HG03575 (cell line): Measurements from ENCODE around the gene ABCC1.

ENCODE experiments used
- ATAC-seq: cut with Tn5 transposase; IDR thresholded peaks from one replicate; pipeline ENCODE4 v1.9.1; 2021; ENCODE audit not compliant: unreplicated experiment, insufficient number of reproducible peaks, low FRiP score; ENCODE audit errors: extremely low read depth

ABCC1 gene

DNA sequence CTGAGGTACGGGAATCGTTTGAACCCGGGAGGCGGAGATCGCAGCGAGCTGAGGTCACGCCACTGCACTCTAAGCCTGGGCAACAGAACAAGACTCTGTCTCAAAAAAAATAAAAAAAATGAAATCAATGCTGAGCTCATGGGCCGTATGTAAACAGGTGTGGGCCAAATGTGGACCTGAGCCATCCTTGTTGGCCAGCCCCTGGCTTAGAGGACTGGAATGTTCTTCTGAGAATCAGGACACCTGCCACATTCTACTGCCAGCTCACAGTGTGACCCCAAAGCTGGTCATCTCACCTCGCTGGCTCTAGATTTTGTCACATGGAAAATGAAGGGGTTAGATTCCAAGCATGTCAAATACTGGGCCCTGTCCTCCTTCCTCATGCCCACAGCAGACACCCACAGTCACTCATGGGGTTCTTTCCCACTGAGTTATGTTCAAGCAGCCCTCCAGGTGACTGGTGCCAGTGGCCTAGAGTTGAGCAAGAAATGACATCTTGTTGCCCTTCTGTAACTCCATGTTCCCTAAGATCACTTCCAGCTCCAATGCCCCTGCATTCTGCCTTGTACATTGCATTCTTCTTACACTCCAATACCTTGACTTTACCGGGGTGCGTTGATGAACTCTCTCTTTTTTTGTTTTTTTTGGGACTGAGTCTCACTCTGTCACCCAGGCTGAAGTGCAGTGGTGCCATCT, 110.6 kb downstream of the ABCC1 start:
- no peak for ATAC-seq

DNA sequence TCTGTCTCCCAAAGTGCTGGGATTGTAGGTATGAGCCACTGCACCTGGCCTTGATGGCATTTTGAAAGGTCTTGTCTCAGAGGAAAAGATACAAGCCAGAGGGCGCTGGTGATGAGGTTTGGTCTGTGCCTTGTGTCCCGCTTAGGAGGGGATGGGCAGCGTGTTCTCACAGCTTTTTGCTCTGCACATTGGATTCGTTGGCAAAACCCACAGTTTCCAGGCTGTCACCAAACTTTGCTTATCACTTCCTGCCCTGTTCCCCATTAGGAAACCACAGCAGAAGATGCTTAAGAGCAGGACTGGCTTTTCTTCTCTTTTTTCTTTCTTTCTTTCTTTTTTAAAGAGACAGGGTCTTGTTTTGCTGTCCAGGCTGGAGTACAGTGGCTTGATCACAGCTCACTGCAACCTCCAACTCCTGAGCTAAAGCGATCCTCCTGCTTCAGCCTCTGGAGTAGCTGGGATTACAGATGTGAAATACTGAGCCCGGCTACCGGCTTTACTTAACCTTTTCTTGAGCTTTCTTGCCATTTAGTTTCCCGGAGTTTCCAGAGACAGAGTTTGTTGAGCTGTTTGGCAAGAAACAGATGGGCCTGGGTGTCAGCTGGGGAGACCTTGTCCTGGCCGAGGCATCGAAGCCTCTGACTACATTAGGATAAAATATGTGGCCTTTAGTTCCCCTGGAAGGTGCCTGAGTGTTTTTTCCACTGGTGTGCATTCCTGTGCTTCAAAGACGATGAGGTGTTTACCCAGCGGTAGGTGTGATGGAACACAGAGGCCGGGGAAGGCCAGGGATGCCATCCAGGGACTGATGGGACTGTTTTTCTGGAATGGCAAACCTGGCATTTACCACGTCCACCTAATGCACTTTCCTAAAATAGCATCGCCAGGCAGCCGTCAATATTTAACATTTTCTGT, 112.9 kb downstream of the ABCC1 start:
- no peak for ATAC-seq

DNA sequence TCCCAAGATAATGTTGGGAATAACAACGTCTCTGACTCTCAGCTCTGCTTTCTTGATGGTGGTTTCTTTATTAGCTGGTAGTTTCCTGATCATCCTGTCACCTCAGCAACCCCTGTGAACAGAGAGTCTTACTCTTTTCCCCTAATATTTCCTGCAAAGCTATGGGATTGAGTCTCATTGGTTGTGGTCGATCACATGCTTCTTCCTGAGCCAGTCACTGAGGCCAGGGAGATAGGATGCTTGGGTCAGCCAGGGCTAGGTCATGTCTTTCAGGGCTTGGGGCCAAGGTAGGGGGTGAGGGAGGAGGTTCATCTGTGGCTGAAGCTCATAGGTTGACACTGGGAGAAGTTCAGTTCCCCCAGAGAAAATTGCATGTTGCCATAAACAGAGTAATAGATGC, 114.3 kb downstream of the ABCC1 start:
- ATAC-seq, result no peak

DNA sequence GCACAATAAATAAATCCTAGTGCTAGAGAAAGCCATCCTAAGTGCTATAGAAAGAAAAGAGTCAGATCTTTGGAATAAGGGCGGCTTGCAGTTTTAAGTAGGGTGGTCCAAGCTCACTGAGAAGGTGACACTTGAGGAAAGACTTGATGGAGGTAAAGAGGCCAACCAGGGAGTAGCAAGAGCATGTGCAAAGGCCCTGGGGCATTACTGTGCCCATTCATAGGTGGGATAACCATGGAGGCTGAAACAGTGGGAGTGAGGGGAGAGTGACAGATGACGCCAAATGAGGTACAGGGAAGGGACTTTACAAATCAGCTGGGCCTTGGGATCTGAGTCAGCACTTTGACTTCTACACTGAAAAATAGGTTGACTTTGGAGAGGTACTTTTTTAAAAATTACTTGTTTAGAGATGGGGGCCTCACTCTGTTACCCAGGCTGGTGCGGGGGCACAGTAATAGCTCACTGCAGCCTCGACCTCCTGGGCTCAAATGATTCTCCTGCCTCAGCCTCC, 115.5 kb downstream of the ABCC1 start:
- ATAC-seq, result no peak

DNA sequence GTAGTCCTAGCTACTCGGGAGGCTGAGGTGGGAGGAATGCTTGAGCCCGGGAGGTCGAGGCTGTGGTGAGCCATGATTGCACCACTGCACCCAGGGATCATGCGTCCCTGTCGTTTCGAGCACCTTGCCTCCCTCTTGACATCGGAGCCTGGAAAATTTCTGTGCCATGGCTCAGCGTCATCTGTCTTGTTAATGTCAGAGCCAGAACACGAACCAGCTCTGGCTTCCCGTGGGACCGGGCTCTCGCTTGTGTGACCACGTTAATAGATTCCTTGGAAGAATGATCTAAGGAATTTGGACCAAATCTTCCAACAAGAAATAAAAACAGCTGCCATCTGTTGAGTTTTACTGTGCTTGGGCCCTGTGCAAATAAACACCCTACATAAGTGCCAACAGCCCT, 117.7 kb downstream of the ABCC1 start:
- no peak for ATAC-seq

DNA sequence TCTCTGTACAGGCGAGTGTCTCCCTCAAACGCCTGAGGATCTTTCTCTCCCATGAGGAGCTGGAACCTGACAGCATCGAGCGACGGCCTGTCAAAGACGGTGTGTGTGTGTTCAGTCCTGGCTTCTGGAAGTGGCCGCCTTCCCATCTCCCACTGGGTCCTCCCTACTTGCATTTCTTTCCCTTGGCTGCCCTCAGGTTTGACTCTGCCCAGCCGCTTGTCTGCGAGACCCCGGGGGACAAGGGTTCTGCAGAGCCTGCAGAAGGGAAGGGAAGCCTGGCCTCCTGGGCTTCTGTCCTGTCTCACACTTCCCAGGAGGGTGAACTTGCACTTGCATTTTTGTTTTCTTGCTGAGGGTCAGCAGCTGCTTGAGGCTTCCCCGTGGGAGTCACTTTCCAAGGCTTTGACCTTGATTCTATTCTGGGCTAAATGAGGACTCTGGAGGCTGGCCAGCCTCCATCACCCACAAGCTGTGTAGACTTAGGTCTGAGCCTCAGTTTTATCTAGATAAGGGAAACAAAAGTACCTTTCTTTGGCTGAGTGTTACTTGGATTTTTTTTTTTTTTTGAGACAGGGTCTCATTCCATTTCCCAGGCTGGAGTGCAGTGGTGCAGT, 122.3 kb downstream of the ABCC1 start:
- no peak for ATAC-seq

DNA sequence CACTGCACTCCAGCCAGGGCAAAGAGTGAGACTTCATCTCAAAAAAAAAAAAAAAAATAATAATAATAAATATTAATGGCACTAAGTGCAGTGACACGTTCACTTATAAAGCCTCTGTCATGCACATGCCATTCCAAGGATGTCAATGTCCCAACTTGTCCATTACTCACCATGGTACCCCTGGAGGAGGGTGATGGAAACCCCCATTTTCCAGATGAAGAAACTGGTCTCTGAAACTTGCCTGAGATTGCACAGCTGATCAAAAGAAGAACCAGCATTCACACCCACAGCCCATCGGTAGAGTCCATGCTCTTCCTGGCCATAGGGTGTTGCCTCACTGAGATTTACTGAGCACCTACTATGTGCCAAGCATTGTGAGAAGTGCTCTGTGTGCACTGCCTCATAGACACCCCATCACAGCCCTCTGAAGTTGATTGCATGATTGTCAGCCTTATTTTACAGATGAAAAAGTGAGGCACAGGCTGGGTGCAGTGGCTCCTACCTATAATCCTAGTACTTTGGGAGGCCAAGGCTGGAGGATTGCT, 123.7 kb downstream of the ABCC1 start:
- no peak for ATAC-seq

DNA sequence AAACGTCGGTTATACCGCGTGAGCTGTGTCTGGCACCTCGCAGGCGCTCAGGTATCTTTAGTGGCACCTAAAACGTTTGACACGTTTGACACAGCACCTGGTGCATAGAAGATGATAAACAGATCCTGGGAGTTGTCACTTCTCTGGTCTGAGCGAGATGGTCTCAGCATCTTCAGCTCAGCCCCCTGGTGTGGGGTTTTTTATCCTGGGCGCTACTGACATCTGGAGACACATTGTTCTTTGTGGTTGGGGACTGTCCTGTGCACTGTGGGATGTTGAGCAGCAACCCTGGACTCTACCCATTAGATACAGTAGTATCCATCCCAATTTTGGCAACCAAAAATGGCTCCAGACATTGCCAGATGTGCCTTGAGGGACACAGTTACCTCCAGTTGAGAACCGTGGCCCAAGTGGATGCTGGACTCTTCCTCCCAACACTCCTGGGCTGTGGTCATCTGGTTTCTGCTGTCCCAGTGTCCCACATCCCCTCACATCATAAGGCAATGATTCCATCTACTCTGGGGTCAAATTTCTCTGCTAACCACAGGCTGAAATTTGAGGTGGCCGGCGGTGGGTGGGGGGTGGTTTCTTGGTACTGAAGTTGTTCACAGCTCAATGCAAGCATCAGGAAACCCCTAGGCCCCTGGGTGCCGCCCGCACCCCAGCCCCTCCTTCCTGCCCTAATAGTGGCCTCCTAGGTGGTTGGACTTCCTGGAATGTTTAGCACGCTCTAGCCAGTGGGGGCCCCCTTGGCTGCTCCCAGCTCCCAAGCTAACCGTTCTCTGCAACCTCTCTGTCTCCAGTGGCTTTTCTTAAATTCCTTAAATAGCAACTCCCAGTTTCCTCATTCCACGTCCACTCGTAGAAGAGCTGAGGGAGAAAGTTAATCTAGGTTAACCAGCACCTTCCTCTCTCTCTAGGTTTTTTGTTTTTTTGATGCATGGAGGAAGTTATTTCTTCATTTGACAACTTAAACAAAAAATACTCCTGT, 124.8 kb downstream of the ABCC1 start:
- ATAC-seq, result no peak

DNA sequence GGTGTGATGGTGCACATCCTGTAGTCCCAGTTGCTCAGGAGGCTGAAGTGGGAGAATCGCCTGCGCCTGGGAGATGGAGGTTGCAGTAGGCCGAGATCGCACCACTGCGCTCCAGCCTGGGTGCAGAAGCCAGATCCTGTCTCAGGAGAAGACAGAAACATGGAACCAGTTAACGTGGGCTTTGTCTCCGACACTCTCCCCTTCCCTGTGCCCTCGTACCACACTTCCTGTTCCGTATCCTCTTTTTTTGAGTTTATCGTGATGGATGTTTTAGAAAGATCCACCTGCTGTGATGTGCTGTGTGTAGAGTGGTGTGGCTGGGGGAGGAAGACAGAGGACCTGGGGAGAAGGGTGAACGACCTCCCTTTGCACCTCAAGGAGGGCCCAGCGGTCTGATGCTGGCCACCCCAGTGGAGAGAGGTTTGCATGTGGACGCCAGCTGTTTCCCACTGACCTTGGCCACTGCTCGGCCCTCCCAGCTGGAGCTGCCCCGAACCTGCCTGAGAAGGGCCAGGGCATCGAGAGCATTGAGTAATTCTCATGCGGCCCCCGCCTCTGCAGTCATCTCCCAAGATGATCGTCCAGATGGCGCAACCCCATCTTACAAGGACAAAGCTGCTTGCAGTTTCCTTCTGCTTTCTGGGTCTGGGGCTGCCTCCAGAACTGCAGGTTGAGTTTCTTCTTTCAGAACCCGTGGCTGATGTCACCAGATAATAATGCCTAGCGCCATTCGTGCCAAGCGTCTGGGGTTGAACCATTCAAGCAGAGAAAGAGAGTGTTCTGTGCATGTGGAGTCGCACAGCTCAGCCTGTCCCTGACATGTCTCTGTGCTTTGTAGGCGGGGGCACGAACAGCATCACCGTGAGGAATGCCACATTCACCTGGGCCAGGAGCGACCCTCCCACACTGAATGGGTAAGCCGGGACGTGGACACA, 126.3 kb downstream of the ABCC1 start:
- no peak for ATAC-seq

DNA sequence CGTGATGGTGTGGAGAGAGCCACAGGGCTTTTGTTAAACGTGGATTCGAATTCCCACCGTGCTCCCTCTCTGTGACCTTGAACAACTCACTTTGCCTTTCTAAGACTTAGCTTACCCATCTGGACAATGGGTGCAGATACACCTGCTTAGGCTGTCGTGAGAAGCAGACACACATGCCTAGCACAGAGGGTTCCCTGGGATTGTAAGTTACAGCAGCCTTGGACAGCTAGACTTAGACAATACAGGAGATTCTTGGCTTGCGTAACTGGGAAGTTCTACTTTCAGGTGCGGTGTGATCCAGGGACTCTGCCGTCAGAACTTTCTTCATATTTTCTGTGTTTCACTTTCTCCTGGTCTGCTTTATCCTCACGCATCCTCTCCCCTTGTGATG, 127.0 kb downstream of the ABCC1 start:
- ATAC-seq, result no peak

DNA sequence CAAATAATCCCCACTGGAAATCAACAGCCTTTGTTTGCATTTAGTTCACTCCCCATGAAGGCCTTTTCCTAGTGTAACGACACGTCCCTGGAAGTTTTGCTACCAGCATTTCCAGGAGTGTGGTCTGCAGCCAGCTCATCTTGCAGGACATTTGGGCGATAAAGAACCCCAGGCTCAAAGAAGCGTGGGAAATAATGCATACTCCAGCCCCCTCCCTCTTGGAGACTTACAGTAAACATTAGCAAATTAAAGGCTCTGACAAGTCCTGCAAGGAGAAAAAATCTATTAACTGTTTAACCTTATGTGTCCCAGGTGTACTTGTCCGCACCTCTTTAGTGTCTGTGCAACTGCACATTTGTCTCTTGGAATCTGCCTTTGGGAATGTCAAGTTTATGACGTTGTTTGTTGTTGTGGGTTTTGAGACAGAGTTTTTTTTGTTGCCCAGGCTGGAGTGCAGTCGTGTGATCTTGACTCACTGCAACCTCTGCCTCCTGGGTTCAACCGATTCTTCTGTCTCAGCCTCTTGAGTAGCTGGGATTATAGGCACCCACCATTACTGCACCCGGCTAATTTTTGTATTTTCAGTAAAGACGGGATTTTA, 131.1 kb downstream of the ABCC1 start:
- no peak for ATAC-seq

DNA sequence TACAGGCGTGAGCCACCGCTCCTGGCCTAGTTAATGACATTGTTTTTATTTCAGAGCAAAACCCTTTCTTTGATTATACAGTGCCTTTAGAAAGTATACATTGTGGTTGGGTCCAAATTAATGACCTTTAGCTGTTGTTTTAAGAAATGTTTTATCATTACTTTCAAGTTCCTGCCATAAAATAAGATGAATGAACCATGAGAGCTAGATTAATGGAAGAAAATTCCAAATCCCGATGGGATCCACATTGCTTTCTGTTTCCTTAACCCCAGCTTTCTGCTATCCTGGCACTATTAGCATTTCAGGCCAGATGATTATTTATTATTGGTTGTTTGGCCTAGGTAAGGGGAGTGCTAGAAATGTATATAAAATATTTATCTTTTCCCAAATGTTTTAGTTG, 131.7 kb downstream of the ABCC1 start:
- no peak for ATAC-seq

DNA sequence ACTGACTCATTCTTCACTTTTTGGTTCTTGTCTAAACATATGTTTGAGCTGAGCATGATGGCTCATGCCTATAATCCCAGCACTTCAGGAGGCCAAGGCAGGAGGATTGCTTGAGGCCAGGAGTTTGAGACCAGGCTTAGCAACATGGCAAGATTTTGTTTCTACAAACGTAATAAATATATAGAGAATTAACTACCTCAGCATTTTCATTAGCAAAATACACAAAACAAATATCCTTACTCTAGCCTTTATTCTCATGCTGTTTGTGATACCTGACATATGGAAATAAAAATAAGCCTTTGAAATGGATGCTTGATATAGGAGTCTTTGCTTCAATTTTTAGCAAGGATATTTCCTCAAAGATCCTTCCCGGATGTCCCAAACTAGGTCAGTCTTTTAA, 132.8 kb downstream of the ABCC1 start:
- ATAC-seq, result no peak

DNA sequence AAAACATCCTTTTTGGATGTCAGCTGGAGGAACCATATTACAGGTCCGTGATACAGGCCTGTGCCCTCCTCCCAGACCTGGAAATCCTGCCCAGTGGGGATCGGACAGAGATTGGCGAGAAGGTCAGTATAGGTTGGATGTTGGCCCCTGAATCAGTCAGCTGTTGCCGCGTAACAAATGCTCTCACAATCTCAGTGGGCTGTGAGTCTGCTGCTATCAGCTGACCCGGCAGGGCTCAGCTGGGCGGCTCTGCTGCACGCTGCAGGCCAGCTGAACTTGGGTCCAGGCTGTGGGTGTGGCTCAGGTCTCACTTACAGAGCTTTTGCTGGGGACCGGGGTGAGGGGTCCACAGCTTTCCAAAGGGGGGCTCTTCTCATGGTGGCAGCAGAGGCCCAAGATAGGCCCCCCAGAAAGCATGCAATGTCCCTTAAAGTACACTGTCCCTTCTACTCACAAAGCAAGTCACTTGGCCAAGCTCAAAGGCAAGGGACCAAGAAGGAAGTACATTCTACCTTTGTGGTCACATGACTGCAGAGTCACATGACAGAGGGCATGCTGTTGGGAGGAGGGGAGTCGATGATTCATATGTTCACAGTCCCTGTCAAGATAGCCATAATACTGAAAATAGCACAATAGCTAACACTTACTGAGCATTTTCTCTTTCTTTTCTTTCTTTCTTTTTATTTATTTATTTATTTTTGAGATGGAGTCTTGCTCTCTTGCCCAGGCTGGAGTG, 134.2 kb downstream of the ABCC1 start:
- ATAC-seq, result no peak

DNA sequence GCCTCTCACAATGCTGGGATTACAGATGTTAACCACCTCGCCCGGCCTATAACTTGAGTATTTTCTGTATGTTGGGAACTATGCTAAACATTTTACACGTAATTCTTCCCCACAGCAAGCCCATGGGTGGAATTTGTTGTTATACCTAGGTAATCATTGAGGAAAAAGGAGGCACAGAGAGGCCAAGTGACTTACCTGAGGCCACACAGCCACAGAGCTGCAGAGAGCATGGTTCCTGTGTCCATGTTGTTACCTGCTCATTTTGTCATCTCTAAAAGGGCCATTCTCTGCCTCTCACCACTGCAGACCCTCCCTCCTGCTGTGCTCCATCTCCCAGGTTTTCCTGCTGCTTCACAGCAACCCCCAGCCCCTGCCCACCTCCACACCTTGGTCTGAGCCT, 135.5 kb downstream of the ABCC1 start:
- ATAC-seq, result no peak

DNA sequence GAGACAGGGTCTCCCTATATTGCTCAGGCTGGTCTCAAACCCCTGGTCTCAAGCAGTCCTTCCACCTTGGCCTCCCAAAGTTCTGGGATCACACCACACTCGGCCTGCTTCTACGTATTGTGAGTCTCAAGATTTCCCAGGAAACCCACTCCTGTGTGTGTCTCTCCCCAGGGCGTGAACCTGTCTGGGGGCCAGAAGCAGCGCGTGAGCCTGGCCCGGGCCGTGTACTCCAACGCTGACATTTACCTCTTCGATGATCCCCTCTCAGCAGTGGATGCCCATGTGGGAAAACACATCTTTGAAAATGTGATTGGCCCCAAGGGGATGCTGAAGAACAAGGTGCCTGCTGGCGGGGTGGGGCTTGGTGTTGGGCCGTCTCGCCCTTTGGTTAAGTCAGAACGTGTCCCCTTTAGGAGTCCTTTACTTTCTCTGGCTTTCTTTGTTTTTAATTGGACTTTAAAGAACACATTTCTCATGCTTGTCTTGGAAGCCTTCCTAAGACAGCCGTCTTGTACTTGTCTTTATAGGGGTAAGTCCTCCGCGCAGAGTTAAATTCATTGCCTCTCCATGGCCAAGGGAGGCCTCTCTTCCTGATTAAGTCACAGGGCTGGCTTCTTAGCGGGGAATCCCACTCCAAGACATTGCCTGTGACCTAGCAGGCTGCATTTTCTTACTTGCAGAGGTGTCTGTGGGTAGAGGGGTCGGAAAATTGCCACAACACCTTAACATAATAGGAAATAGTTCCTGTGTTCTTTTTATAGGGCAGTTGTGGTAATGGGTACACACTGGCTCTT, 137.4 kb downstream of the ABCC1 start:
- no peak for ATAC-seq
